CD4-positive, alpha-beta T cell treated with Interleukin-17A for 1 hour (primary cell): ENCODE measurements around the gene FKBP7.
"Not testable (repeated sequence)": the region's sequence is repeated elsewhere in the genome, so short reads cannot be mapped to it uniquely, and the experiment has no call there.

Experiments used
- DNase-seq: peaks from one replicate; pipeline ENCODE4 v3.0.0-alpha.2; 2020

The FKBP7 gene

GRCh38 chr2:178448968-178449661 lies 29.3 kb downstream of the FKBP7 start:
- peak; percentile 23 for DNase-seq

- DNase-seq = no peak
Measured at GRCh38 chr2:178441426-178441825, 37.0 kb downstream of the FKBP7 start.

DNA sequence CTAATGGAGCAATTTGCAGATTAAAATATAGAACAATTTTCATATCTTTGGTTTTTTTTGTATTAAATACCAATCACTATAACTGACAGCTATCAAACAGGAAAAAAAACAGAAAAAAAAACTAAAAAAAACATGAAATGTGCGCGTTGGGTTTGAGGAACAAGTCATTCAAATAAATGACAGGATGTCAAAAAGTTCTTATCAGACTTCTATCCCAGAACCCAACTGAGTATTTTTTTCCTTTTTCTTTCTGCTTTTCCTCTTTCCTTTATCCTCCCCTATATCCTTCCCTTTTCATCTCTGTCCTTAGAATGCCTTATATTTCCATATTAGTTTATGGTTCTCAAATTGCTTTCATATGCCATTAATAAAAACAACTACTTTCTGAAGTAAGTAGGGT lies 41.7 kb downstream of the FKBP7 start:
- DNase-seq = no peak

- no peak for DNase-seq
Measured at GRCh38 chr2:178429336-178429735, 49.1 kb downstream of the FKBP7 start.

DNA sequence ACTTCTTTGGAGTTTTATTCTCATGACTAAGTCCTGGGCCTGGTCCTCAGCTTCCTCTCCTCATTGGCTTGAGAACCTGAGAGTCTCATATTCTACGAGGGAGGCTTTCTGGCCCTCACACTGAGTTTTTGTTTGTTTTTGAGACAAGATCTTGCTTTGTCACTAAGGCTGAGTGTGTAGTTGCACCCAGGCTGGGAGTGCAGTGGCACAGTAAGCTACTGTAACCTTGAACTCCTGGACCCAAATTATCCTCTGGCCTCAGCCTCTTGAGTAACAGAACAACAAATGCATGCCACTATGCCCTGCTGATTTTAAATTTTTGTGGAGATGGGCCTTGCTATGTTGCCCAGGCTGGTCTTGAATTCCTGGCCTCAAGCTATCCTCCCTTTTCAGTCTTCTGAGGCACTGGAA lies 50.0 kb downstream of the FKBP7 start:
- DNase-seq = no peak

- DNase-seq = no peak
Measured at GRCh38 chr2:178427458-178427857, 50.9 kb downstream of the FKBP7 start.

GRCh38 chr2:178426388-178426787 lies 52.0 kb downstream of the FKBP7 start:
- no peak for DNase-seq

DNA sequence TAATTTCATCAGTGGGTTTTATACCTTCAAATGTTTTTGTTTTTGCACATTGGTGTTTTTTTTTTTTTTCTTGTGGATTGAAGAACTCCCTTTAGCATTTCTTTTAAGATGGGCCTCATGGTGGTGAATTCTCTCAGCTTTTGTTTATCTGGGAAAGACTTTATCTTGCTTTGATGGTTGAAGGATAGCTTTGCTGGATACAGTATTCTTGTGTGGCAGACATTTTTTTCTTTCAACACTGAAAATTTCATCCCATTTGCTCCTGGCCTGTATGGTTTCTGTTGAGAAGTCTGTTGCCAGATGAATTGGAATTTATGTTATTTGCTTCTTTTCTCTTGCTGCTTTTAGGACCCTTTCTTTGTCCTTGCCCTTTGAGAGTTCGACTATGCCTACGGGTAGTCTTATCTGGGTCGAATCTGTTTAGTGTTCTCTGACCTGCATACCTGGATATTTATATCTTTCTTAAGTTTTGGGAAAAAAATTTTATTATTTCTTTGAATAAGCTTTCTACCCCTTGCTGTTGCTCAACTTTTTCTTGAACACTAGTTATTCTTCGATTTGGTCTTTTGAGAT lies 53.1 kb downstream of the FKBP7 start:
- DNase-seq = no peak

GRCh38 chr2:178423746-178424145 lies 54.7 kb downstream of the FKBP7 start:
- DNase-seq = not testable (repeated sequence)

DNA sequence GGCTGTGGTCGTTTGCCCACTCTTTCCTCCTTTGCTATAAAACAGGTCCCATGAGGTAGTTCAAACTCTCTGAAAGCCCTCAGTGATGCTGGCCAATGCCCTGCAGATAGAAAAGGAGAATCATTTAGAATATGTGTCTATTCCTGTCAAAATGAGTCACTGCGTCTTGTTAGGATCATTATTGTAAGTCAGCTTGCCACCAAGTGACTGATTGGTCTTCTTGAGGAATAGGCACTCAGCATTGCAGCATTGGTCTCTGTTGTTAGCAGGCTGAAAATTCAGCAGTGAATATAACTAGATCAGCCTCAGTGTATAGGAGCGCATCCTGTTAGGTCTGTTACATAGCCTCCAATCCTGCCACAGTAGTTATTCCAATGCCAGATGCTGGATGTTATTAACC lies 56.3 kb downstream of the FKBP7 start:
- no peak for DNase-seq

GRCh38 chr2:178420463-178420999 lies 57.9 kb downstream of the FKBP7 start:
- no peak for DNase-seq

DNA sequence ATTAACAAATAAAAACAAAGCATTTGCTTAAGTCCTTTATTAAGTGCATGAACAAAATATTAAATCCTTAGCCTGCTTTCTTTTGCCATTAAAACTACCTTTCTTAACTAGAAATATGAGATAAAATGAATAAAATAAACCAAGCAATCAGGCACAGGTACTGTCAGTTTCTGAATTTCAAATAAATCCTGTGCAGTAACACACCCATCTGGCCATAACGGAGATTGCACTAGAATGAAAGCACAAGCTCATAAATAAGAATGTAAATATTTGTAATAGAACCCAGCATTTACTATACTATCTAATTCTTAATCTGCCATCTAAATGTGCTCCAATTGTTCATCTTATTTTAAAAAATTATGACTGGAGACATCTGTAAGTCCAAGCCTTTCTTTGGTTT lies 59.3 kb downstream of the FKBP7 start:
- DNase-seq = no peak

DNA sequence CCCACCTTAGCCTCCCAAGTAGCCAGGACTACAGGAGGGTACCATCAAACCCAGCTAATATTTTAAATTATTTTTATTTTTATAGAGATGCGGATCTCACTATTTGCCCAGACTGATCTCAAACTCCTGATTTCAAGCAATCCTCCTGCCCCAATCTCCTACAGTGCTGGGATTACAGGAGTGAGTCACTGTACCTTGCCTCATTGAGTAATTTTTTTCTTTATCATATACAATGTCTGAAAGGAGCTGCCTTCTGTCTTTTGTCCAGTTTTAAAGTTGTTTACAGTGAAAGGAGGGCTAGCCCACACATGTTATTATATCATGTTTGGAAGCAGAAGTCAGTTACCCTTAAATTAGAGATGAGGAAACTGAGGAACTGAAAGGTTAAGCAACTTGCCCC lies 60.0 kb downstream of the FKBP7 start:
- no peak for DNase-seq

GRCh38 chr2:178417916-178418315 lies 60.5 kb downstream of the FKBP7 start:
- no peak for DNase-seq

- no peak for DNase-seq
Measured at GRCh38 chr2:178415979-178416378, 62.4 kb downstream of the FKBP7 start.

- DNase-seq = peak; percentile 83
Measured at GRCh38 chr2:178414266-178415247, 63.8 kb downstream of the FKBP7 start.
